Mucosa of rectum (tissue), 2 donors: ENCODE results near the gene DSTN.

Experiments used
- H3K27ac ChIP-seq, 2 donors: one replicate each; pipeline ENCODE4 v1.7.0; 2013; ENCODE audit warnings: inconsistent platforms in 2 of 2, low read depth in 2 of 2, low read length in 2 of 2
- H3K27me3 ChIP-seq, 2 donors: one replicate each; pipeline ENCODE4 v1.7.0; 2013; ENCODE audit warnings: low read length in 2 of 2; ENCODE audit not compliant: control insufficient read depth in 2 of 2, insufficient read depth in 2 of 2
- H3K36me3 ChIP-seq, 2 donors: one replicate each; pipeline ENCODE4 v1.7.0; 2013; ENCODE audit warnings: low read length in 2 of 2; ENCODE audit not compliant: control insufficient read depth in 2 of 2, insufficient read depth in 2 of 2
- H3K4me1 ChIP-seq, 2 donors: one replicate each; pipeline ENCODE4 v1.7.0; 2013; ENCODE audit warnings: low read length in 2 of 2, mild to moderate bottlenecking in 1 of 2; ENCODE audit not compliant: control insufficient read depth in 2 of 2, insufficient read depth in 2 of 2
- H3K4me3 ChIP-seq, 2 donors: one replicate each; pipeline ENCODE4 v1.7.0; 2013; ENCODE audit warnings: low read length in 2 of 2
- H3K9ac ChIP-seq, 2 donors: one replicate each; pipeline ENCODE4 v1.7.0; 2013; ENCODE audit warnings: low read length in 2 of 2, low read depth in 1 of 2, mild to moderate bottlenecking in 1 of 2
- H3K9me3 ChIP-seq, 2 donors: one replicate each; pipeline ENCODE4 v1.7.0; 2013; ENCODE audit warnings: low read length in 2 of 2; ENCODE audit not compliant: control insufficient read depth in 2 of 2
- donor health status: healthy.
- donor health status: Normal muscosa, but diverticular disease.

The DSTN gene

GRCh38 chr20:17614812-17615644 lies 45.2 kb downstream of the DSTN start:
- peaks cover 41 to 60% of the 10 kb centered on the region in 2 donors for H3K4me1 ChIP-seq
- no peak overlapping the region for H3K4me3 ChIP-seq

GRCh38 chr20:17615645-17616479 lies 46.0 kb downstream of the DSTN start:
- peak overlapping the region; percentile 40 to 56 for H3K27ac ChIP-seq
- peaks cover 60 to 64% of the 10 kb centered on the region in 2 donors for H3K36me3 ChIP-seq
- H3K4me3 ChIP-seq: no peak overlapping the region
- H3K27me3 ChIP-seq: no peaks in the 10 kb centered on the region
- peaks cover 37 to 52% of the 10 kb centered on the region in 2 donors for H3K4me1 ChIP-seq
- H3K9me3 ChIP-seq: no peaks in the 10 kb centered on the region
- no peak overlapping the region for H3K9ac ChIP-seq

More at GRCh38 chr20:17614812-17615644, 45.2 kb downstream of the DSTN start:
- Histone ChIP-seq H3K36me3 (peaks cover 52 to 56% of the 10 kb centered on the region in 2 donors), H3K9ac (peak overlapping the region; percentile 20 to 32), H3K27ac (peak overlapping the region; percentile 52 to 56), H3K27me3 (no peaks in the 10 kb centered on the region), H3K9me3 (no peaks in the 10 kb centered on the region)

- Histone ChIP-seq H3K36me3 (peaks cover 68 to 72% of the 10 kb centered on the region in 2 donors), H3K27ac (no peak overlapping the region), H3K4me1 (peaks cover 30 to 44% of the 10 kb centered on the region in 2 donors)
Observed at GRCh38 chr20:17616480-17617211, 46.8 kb downstream of the DSTN start.

GRCh38 chr20:17617212-17617867 lies 47.5 kb downstream of the DSTN start:
- Histone ChIP-seq H3K27ac (no peak overlapping the region), H3K4me3 (no peak overlapping the region), H3K36me3 (peaks cover 75 to 79% of the 10 kb centered on the region in 2 donors)

More at GRCh38 chr20:17616480-17617211, 46.8 kb downstream of the DSTN start:
- H3K27me3 ChIP-seq: no peaks in the 10 kb centered on the region
- no peak overlapping the region for H3K4me3 ChIP-seq
- no peak overlapping the region for H3K9ac ChIP-seq
- H3K9me3 ChIP-seq: no peaks in the 10 kb centered on the region

GRCh38 chr20:17617868-17618672 lies 48.2 kb downstream of the DSTN start:
- Histone ChIP-seq H3K27ac (no peak overlapping the region), H3K9ac (no peak overlapping the region), H3K27me3 (no peaks in the 10 kb centered on the region), H3K36me3 (peaks cover 81% of the 10 kb centered on the region in 2 donors), H3K4me1 (peaks cover 17 to 32% of the 10 kb centered on the region in 2 donors), H3K4me3 (no peak overlapping the region), H3K9me3 (no peaks in the 10 kb centered on the region)

More at GRCh38 chr20:17617212-17617867, 47.5 kb downstream of the DSTN start:
- peaks cover 23 to 37% of the 10 kb centered on the region in 2 donors for H3K4me1 ChIP-seq
- no peak overlapping the region for H3K9ac ChIP-seq
- H3K9me3 ChIP-seq: no peaks in the 10 kb centered on the region
- H3K27me3 ChIP-seq: no peaks in the 10 kb centered on the region

GRCh38 chr20:17618673-17619013 lies 48.8 kb downstream of the DSTN start:
- no peak overlapping the region for H3K27ac ChIP-seq
- no peak overlapping the region for H3K4me3 ChIP-seq
- H3K9me3 ChIP-seq: no peaks in the 10 kb centered on the region
- no peaks in the 10 kb centered on the region for H3K27me3 ChIP-seq
- H3K4me1 ChIP-seq: peaks cover 16 to 28% of the 10 kb centered on the region in 2 donors
- H3K36me3 ChIP-seq: peaks cover 83 to 86% of the 10 kb centered on the region in 2 donors
- no peak overlapping the region for H3K9ac ChIP-seq

- Histone ChIP-seq H3K27me3 (no peaks in the 10 kb centered on the region), H3K36me3 (peaks cover 87 to 93% of the 10 kb centered on the region in 2 donors), H3K9me3 (no peaks in the 10 kb centered on the region), H3K9ac (no peak overlapping the region), H3K4me3 (no peak overlapping the region), H3K4me1 (peaks cover 12 to 24% of the 10 kb centered on the region in 2 donors), H3K27ac (no peak overlapping the region)
Observed at GRCh38 chr20:17619351-17620093, 49.6 kb downstream of the DSTN start.

- Histone ChIP-seq H3K9ac (no peak overlapping the region), H3K36me3 (peaks cover 91 to 97% of the 10 kb centered on the region in 2 donors)
Observed at GRCh38 chr20:17620371-17621228, 50.7 kb downstream of the DSTN start.

More at GRCh38 chr20:17620371-17621228, 50.7 kb downstream of the DSTN start:
- Histone ChIP-seq H3K4me3 (no peak overlapping the region), H3K27ac (no peak overlapping the region), H3K4me1 (peaks cover 6 to 13% of the 10 kb centered on the region in 2 donors), H3K9me3 (no peaks in the 10 kb centered on the region), H3K27me3 (no peaks in the 10 kb centered on the region)
